ENCODE measurements around the gene PRPSAP2. TPM values are rescaled to one million over a fixed set of nuclear protein-coding genes. Genes with fewer than 3 reads are reported as not detected.
A peak's percentile ranks its signal among the peaks of the same experiment; 100 is the strongest.
"Not testable (repeated sequence)": the region's sequence is repeated elsewhere in the genome, so short reads cannot be mapped to it uniquely, and the experiment has no call there.

Gene PRPSAP2, protein sequence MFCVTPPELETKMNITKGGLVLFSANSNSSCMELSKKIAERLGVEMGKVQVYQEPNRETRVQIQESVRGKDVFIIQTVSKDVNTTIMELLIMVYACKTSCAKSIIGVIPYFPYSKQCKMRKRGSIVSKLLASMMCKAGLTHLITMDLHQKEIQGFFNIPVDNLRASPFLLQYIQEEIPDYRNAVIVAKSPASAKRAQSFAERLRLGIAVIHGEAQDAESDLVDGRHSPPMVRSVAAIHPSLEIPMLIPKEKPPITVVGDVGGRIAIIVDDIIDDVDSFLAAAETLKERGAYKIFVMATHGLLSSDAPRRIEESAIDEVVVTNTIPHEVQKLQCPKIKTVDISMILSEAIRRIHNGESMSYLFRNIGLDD
- polyA plus RNA-seq = 10 to 100 TPM; 29.7 to 39.8 (median 34.8) TPM

DNA sequence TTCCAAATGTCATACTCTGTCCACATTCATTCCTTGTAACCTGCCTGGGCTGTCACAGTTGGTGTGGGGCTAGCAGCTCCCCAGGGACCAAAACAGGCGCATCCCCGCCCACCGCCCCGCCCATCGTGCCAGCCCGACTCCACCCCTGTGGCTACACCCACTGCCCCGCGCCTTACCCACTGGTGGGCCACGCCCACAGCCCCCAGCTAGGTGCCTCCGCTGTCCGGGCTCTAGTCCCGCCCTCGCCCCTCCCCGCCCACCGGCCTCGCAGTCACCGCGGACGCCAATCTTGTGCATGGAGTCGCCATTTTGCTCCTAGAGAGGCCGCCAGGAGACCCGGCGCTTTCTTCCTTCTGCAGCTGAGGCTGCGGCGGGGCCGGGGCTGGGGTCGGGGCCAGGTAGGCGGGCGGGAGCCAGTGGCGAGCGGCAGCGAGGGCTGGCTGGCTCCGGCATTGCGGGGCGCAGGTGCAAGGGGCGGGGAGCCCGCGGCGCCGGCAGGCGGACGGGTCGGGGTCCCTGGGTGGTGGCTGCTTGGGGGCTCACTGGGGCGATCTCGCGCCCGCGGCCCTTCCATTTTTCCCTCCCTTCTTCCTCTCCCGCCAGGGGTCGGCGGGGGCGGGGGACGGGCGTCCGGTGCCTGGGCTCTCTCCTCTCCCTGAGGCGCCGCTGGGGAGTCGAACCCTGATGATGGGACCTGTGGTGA lies at the start of gene PRPSAP2:
TSS of gene PRPSAP2 (plus strand) at position 268 of the 703 bp plus-strand sequence. CDS start 7,703 bp downstream, outside the sequence.
- Mint-ChIP-seq H3K4me3 (peak within 1 kb of the TSS; percentile 92 to 97 (median 96)), H3K4me1 (peaks cover 51 to 56% of the 10 kb centered on the region in 2 donors), H3K27ac (peak within 1 kb of the TSS; percentile 84 to 96 (median 92)), H3K9me3 (no peaks in the 10 kb centered on the region), H3K36me3 (no peaks in the 10 kb centered on the region), H3K27me3 (ENCODE audit: low read depth in 3 of 3) (peaks cover 2 to 17% (median 4%) of the 10 kb centered on the region in 3 donors)
- peak; percentile 90 to 93 (median 91) for DNase-seq

DNA sequence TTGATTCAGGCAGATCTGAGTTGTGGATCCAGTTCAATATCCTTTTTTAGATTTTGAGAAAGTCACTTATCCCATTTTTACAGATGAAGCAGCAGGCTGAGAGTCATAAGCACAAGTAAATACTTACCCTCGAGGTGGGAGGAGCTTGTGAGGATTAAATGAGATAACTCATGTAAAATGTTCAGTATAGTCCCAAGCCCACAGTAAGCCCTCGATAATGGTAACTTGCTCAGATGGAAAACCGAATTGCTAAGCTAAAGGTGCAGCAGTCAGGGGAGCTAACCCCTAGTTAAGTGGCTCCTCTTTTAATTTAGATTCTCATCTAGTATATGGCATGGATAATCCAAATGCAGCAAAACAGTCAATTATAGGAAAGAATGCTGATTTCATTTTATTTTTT lies 42.0 kb upstream of the PRPSAP2 start:
- not testable (repeated sequence) for H3K9me3 Mint-ChIP-seq; H3K4me3 Mint-ChIP-seq; H3K27me3 Mint-ChIP-seq (ENCODE audit: low read depth in 3 of 3); H3K27ac Mint-ChIP-seq; DNase-seq; H3K36me3 Mint-ChIP-seq; H3K4me1 Mint-ChIP-seq

DNA sequence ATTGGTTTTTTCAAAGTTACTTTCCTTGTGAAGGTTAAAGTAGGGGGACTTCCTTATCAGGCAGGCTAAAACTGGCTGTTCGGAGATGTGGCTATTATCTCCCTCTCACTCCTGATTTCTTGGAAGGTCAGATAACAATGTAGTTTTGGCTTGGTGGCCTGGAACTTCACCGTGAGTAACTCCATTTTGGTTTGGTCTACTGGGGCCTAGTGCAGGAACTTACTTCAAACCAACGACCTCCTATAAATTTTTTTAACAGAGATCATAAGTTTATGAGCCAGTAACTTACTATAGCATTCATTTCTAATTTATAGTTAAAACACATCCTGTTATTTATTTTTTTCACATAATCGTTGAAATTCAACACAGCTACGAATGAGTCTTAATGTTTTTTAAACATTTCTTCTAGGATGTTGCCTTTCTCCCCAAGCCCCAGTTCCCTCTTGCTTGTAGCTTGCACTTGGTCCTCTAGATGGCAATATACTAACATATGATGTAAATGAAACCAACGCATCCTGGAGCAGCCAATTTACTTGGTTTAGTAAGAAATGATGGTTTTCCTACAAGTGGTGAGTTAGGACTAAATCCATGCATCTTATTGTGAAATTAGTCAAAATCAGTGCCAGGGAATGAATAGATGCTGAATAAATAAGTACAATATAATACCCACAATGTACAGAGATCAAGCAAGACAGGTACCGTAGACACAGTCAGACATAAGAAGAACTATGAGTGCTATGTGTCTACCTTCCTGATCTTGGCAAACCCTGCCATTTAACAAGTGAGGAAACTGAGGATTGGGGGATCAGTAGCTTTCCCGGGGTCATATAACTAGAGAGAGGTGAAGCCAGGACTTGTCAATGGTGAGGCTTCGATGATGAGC lies 41.2 kb upstream of the PRPSAP2 start:
- not testable (repeated sequence) for H3K36me3 Mint-ChIP-seq

DNA sequence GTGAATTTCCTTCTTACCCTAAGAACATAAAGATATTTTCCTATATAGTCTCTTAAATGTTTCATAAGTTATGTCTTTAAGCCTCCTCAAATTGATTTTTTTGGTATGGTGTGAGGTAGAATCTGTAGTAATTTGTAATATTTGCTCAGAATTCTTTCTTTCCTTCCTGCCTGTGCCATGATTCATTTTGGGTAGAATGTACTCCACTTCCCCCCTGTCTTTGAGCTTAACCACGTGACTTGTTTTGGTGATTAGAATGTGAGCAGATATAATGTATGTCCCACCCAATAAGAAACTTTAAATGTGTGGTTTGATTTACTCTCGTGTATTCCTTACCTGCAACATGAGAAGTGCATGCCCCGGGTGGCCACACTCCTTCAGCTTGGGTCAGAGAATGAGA lies 36.5 kb upstream of the PRPSAP2 start:
- H3K27me3 Mint-ChIP-seq (ENCODE audit: low read depth in 3 of 3) = not testable (repeated sequence)

More for the DNA sequence above, 41.2 kb upstream of the PRPSAP2 start:
- H3K4me3 Mint-ChIP-seq; H3K9me3 Mint-ChIP-seq; H3K27me3 Mint-ChIP-seq (ENCODE audit: low read depth in 3 of 3); H3K27ac Mint-ChIP-seq; H3K4me1 Mint-ChIP-seq: not testable (repeated sequence)
- peak; percentile 44 to 63 (median 48) for DNase-seq

DNA sequence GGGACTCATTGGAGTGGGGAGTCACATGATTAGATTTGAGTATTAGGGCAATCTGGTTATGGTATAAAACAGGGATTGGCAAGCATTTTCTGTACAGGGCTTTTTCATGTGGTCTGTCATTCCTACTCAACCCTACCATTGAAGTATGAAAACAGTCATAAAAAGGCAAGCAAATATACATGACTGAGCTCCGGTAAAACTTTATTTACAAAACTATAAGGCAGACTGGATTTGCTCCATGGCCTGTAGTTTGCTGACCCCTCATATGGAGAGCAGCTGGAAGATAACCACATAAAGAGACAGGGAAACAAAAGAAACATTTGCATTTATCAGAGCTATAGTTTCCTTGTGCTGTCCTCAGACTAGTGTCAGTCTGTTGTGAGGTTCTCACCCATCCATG lies 30.3 kb upstream of the PRPSAP2 start:
- not testable (repeated sequence) for H3K4me3 Mint-ChIP-seq; H3K9me3 Mint-ChIP-seq; H3K36me3 Mint-ChIP-seq; H3K27me3 Mint-ChIP-seq (ENCODE audit: low read depth in 3 of 3); H3K27ac Mint-ChIP-seq; H3K4me1 Mint-ChIP-seq; DNase-seq

More for the DNA sequence above, 36.5 kb upstream of the PRPSAP2 start:
- H3K4me1 Mint-ChIP-seq, H3K9me3 Mint-ChIP-seq, H3K27ac Mint-ChIP-seq, H3K36me3 Mint-ChIP-seq, H3K4me3 Mint-ChIP-seq, DNase-seq: not testable (repeated sequence)

DNA sequence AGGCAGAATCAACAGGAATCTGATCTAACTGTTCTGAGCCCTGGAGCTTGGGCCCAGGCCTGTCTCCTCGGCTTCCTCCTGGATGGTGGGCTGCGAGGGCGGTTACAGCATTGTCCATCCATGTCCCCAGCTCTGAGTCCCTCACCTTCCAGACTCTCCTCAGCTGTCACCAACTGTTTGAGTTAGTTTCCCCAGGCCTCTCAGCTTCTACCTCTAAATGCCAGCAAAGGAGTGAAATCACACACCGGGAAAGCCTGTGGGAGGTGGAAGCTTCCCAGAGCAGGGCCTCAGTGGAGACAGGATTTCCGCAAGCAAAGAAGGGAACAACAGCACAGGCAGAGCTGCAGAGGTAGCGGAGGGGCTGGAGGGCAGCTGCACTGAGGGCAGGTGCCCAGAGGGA lies 9.4 kb upstream of the PRPSAP2 start:
- H3K27me3 Mint-ChIP-seq (ENCODE audit: low read depth in 3 of 3) = peaks cover 0 to 1% (median 0%) of the 10 kb centered on the region in 3 donors
- no peak overlapping the region for H3K4me3 Mint-ChIP-seq
- DNase-seq = no peak
- H3K36me3 Mint-ChIP-seq = no peaks in the 10 kb centered on the region
- H3K9me3 Mint-ChIP-seq = no peaks in the 10 kb centered on the region
- no peaks in the 10 kb centered on the region for H3K4me1 Mint-ChIP-seq
- no peak overlapping the region for H3K27ac Mint-ChIP-seq

DNA sequence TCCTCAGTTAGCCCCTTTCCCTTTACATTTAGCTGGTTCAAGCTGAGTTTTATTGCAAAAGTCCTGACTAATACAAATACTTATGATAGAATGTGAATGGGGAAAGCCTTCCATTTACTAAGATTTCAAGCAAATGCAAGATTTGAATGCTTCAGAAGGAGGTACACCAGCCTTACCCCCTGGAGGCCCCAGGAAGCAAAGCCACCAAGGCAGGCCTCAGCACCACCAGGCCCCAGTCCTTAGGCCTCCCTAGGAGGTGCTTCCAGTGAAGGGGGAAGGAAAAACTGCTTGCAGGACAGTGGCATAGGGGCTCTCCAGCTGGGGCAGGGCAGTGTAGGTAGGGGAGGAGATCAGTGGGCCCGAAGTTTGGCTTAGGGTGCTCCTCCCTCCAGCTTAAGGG lies 7.3 kb upstream of the PRPSAP2 start:
- Mint-ChIP-seq H3K27me3 (ENCODE audit: low read depth in 3 of 3) (peaks cover 0 to 2% (median 0%) of the 10 kb centered on the region in 3 donors), H3K4me3 (no peak overlapping the region), H3K36me3 (no peaks in the 10 kb centered on the region), H3K4me1 (peaks cover 9 to 11% of the 10 kb centered on the region in 2 donors), H3K9me3 (no peaks in the 10 kb centered on the region), H3K27ac (no peak overlapping the region)
- DNase-seq = no peak

DNA sequence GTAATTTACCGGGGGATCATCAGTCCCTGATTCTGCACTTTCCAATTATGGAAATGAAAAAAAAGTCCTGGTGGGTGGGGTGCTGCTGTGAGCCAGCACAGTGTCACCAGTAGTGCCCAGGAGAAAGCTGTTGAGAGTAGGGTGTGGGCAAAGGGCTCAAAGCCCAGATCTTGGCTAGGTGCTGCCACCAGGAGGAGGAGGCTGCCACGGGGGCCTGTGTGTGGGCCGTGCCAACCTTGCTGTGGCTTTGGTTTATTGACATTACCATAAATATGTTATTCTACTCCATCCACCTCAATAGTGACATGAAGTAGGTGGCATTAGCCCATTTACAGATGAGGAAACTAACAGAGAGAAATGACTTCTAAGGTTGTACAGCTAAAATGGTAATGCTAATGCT lies 6.7 kb upstream of the PRPSAP2 start:
- H3K27me3 Mint-ChIP-seq (ENCODE audit: low read depth in 3 of 3) = peaks cover 0 to 7% (median 2%) of the 10 kb centered on the region in 3 donors
- H3K9me3 Mint-ChIP-seq = no peaks in the 10 kb centered on the region
- H3K36me3 Mint-ChIP-seq = no peaks in the 10 kb centered on the region
- no peak for DNase-seq
- H3K4me1 Mint-ChIP-seq = peaks cover 14 to 16% of the 10 kb centered on the region in 2 donors
- H3K27ac Mint-ChIP-seq = no peak overlapping the region
- no peak overlapping the region for H3K4me3 Mint-ChIP-seq

DNA sequence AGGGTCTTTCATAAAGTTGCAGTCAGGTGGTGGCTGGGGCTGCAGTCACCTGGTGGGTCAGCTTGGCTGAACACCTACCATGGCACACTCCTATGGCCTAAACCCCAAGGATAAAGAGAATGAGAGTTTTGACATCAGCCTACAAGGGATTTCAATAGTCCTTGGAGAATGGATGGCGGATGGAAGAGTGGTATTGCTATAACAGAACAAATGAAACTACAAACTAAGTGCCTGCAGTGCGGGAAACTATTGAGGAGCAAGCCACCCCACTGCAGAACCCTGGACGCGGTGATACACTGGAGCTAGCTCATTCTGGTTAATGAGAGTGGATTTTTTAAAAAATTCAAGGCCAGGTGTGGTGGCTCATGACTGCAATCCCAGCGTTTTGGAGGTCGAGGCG lies 3.0 kb upstream of the PRPSAP2 start:
- Mint-ChIP-seq H3K9me3 (no peaks in the 10 kb centered on the region), H3K4me3 (peak overlapping the region; percentile 56 to 97 (median 96)), H3K4me1 (peaks cover 37% of the 10 kb centered on the region in 2 donors), H3K27ac (peak overlapping the region in 3 of 6 donors; percentile 55 to 88 (median 57)), H3K36me3 (no peaks in the 10 kb centered on the region), H3K27me3 (ENCODE audit: low read depth in 3 of 3) (peaks cover 2 to 17% (median 4%) of the 10 kb centered on the region in 3 donors)
- DNase-seq = no peak

DNA sequence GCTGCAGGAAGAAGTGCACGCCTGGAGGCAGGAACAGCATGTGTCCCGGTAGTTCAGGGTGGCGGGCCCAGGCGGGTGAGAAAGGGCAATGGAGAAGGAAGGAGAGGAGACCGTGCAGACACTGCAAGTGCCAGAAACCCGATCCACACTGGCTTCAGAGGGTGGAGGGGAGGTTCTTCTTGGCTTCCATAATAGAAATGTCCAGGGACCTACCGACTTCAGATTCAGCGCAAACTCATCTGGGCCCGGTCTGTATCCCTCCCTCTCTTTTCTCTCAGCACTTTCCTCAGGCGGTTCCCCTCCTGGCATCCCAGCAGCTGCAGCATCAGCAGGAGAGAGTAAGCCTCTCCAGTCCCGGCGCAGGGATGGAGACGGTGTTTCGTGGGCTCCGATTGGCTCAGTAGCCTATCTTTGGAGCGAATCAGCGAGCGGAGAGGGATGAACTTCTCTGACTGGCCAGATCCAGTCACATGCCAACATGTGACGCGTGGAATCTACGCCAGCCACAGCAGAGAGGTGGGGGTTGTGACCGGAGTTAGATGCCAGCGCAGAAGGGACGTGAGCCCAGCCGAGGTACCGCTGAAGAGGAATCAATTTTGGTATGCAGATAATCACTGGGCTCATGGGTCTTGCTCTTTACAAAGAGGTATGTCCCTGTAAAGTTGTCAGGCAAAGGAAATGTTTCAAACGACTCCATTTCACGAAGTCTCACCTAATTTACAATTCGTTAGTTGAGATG lies 1.9 kb upstream of the PRPSAP2 start:
- peaks cover 47 to 48% of the 10 kb centered on the region in 2 donors for H3K4me1 Mint-ChIP-seq
- peak overlapping the region; percentile 88 to 96 (median 94) for H3K27ac Mint-ChIP-seq
- no peaks in the 10 kb centered on the region for H3K36me3 Mint-ChIP-seq
- H3K9me3 Mint-ChIP-seq = no peaks in the 10 kb centered on the region
- peaks cover 2 to 17% (median 4%) of the 10 kb centered on the region in 3 donors for H3K27me3 Mint-ChIP-seq (ENCODE audit: low read depth in 3 of 3)
- peak; percentile 85 to 86 (median 86) for DNase-seq
- H3K4me3 Mint-ChIP-seq = peak overlapping the region; percentile 92 to 97 (median 96)

DNA sequence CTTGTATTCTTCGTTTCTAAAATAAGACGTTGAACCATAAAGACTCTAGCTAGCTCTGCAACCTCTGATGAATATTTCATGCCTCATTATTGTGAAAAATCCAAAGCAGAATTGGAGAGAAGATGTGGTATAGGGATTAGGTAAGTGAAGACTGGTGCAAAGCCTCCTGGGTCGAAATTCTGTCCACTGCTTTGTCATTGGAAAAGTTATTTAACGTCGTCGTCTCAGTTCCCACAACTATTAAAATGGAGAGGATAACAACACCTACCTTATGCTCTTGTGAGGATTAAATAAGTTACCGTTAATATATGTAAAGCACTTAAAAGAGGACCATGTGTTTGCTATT lies 1.4 kb upstream of the PRPSAP2 start:
- Mint-ChIP-seq H3K36me3 (no peaks in the 10 kb centered on the region), H3K27ac (peak overlapping the region; percentile 88 to 96 (median 94)), H3K4me1 (peaks cover 51 to 53% of the 10 kb centered on the region in 2 donors), H3K9me3 (no peaks in the 10 kb centered on the region), H3K27me3 (ENCODE audit: low read depth in 3 of 3) (peaks cover 2 to 17% (median 4%) of the 10 kb centered on the region in 3 donors), H3K4me3 (peak overlapping the region; percentile 92 to 97 (median 96))
- DNase-seq = no peak

DNA sequence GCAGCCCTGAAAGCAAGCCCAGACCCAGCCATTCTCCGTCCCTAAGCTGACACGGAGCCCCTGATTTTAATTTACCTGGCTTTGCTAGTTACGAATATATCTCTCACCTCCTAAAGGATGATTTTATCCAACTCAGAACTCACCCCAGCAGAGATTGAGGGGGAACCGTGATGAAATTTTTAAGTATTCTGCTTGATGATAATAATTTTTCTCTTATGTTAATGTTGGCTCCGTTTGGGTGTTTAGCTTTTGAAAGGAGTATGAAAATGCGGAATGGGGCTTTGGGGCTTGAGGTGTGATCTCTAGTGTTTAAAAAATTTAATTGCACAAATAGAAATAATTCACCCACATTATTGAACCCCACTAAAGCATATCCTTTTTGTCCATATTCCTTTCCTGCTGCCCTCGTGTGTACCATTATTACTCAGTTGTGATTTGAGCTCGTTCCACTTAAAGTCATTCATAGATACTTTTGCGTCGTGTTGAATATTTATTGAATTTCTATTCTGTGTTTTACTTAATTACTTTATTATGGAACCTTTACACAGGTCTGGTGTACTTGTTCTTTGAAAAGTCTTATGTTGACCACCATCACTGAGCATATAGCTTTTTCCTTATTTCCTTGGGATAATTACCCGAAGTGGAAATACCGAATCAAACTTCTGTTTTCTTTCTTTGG lies 775 bp downstream of the PRPSAP2 start:
- Mint-ChIP-seq H3K4me3 (peak overlapping the region; percentile 82 to 94 (median 91)), H3K27me3 (ENCODE audit: low read depth in 3 of 3) (peaks cover 2 to 15% (median 4%) of the 10 kb centered on the region in 3 donors), H3K36me3 (no peaks in the 10 kb centered on the region), H3K9me3 (no peaks in the 10 kb centered on the region), H3K27ac (peak overlapping the region; percentile 69 to 95 (median 88)), H3K4me1 (peaks cover 51 to 56% of the 10 kb centered on the region in 2 donors)
- DNase-seq = no peak

Measured in immature natural killer cell (primary cell).